ENCODE measurements around the gene GNB1L. TPM values are rescaled to one million over a fixed set of nuclear protein-coding genes. Genes with fewer than 3 reads are reported as not detected.
"Not testable (repeated sequence)": the region's sequence is repeated elsewhere in the genome, so short reads cannot be mapped to it uniquely, and the experiment has no call there.

GNB1L gene
- polyA plus RNA-seq, 3 donors = 3.5 to 6.6 (median 4.3) TPM

DNA sequence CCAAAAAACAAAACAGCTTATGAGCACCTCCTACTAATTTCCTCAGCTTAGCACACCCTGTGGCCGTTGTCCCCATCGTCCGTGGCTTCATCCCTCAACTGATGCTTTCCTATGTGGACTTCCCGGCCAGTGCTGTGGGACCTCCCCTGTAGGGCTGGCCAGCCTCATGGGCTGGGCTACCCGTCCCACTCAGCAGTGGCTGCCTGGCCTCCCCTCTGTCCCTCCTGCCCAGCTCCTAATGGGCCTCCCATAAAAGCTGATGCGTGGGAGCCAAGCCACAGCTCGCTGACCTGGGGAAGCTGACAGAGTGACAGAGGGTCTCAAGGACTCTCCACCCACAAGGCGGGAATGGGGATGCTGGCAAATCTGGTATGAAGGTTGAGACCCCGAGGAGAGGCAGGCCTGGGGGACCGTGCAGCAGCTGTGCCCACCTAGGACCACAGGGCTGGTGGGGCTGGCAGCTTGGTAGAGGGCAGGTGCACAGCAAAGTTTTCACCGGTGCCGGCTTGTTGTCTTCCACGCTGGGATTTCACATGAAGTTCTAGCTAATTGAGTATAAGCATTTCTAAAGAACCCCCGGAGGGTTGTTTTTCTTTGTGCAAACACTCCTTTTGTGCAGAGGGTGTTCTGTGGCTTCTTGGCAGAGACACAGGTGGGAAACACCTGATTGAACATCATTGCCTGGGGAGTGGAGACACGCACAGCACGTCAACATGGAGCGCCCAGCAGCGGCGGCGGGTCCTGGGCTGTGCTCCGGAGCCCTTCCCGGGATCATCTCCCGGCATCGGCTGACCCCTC lies 70.9 kb downstream of the GNB1L start:
- 80 to 85% (median 84%) methylated on average over 24 of the region's 24 CpGs for WGBS, 3 donors

DNA sequence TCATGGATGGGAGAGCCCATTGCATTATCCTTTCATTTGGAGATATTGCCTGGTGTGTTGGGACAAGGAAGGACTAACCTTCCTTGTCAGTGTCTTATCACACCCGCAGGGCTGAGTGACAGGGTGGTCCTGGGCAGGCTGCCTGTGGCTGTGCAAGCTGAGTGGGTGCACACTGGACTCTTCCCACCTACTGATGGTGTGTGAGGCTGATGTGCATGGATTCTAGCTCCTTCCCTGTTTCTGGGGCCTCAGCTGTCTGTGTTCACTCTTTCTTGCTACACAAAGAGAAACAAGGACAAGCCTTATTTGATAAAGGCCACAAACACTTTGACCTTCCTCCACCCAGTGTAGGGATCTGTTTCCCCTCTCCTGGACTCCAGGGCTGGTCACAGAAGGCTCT lies 72.1 kb downstream of the GNB1L start:
- 82 to 100% (median 92%) methylated on average over 1 of the region's 1 CpG for WGBS, 3 donors
- H3K27ac ChIP-seq (ENCODE audit: low read depth, low read length) = no peak overlapping the region

More for the DNA sequence above, 70.9 kb downstream of the GNB1L start:
- H3K27ac ChIP-seq (ENCODE audit: low read depth, low read length) = no peak overlapping the region

DNA sequence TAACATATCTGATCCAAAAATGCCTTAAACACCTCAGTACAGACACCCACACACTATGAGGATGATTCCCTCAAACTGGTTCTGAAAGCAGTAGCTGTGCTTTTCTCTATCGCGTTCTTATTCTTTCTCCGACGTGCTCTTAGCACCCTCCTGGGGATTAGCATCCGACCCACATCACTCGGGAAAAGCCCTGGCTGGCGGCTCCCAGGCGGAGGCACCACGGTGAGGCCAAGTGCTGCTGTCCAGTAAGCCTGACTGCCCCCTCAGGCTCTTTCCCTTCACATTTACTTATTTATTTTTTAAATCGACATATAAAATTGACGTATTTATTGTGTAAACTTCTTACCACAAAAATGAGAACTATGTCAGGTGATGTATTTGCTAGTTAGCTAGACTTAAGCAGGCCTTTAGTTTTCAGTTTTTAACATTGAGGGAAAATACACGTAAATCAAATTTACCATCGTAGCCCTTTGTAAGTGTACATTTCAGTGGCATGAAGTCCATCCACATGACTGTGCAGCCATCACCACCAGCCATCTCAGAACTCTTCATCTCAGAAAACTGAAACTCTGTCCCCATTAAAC lies 74.9 kb downstream of the GNB1L start:
- no peak overlapping the region for H3K27ac ChIP-seq (ENCODE audit: low read depth, low read length)
- WGBS, 3 donors = 50 to 65% (median 55%) methylated on average over 13 of the region's 13 CpGs

- H3K27ac ChIP-seq (ENCODE audit: low read depth, low read length) = no peak overlapping the region
- WGBS, 3 donors = 85 to 91% (median 90%) methylated on average over 10 of the region's 10 CpGs
These were observed 75.7 kb downstream of the GNB1L start for GRCh38 chr22:19779011-19779421.

- H3K27ac ChIP-seq (ENCODE audit: low read depth, low read length) = not testable (repeated sequence)
- 84 to 89% (median 86%) methylated on average over 4 to 6 of the region's 6 CpGs for WGBS, 3 donors
These were observed 77.5 kb downstream of the GNB1L start for GRCh38 chr22:19777192-19777591.

DNA sequence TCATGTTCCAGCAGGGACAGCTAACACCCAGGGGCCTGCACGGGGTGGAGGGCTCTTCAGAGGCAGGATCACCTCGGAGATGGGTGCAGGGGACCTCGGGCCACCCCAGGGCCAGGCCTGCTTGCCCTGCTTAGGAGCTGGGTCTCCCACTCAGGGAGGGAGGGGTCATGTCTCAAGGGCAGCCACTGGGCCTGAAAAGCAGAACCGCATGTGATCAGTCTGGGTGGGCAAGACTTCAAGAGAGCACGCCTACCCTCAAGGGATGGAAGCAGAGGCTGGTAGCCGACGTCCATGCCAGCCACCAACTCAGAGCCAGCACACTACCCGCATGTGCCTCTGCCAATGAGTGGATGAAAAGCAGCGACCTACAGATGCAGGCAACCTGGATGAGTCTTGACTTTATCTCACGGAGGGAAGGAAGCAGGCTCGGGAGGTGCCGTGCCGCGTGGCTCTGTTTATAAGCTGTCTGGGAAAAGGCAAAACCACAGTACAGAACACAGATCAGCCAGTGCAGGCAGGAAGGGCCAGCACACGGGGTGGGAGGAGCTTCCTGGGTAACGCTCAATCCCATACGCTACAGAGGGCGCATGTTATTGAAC lies 78.1 kb downstream of the GNB1L start:
- WGBS, 3 donors = 31 to 58% (median 33%) methylated on average over 18 of the region's 18 CpGs
- no peak overlapping the region for H3K27ac ChIP-seq (ENCODE audit: low read depth, low read length)

GRCh38 chr22:19775496-19776325 lies 79.0 kb downstream of the GNB1L start:
- WGBS, 3 donors = 81 to 94% (median 92%) methylated on average over 24 of the region's 24 CpGs
- H3K27ac ChIP-seq (ENCODE audit: low read depth, low read length) = no peak overlapping the region

- H3K27ac ChIP-seq (ENCODE audit: low read depth, low read length) = no peak overlapping the region
- WGBS, 3 donors = 85 to 96% (median 94%) methylated on average over 8 of the region's 8 CpGs
These were observed 80.0 kb downstream of the GNB1L start for GRCh38 chr22:19774628-19775027.

DNA sequence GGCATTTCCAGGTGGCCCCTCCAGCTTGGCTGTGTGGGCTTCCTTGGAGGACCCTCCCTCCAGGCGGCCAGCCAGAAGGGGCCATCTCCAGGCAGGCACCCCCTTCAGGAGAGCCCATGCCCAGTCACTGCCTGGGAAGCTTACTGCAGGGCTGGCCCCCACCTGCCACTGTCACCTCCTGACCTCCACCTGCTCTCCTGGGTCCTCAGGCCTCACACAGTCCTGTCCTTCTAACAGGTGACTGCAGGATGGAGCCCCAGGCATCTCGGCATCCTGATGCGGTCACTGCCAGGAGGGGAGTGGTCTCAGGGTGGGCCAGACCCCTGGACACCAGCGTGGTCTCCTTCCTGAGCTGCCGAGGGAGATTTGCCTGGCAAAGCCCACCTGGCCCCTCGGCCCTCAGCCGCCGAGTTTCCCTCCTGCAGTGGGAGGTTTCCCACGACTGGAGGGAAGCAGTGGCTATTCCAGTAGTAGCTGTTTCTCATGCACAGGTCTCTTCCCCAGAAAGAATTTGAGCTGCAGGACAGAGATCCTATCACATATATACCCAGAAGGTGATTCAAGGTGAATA lies 81.1 kb downstream of the GNB1L start:
- no peak overlapping the region for H3K27ac ChIP-seq (ENCODE audit: low read depth, low read length)
- 53 to 82% (median 79%) methylated on average over 9 of the region's 9 CpGs for WGBS, 3 donors

DNA sequence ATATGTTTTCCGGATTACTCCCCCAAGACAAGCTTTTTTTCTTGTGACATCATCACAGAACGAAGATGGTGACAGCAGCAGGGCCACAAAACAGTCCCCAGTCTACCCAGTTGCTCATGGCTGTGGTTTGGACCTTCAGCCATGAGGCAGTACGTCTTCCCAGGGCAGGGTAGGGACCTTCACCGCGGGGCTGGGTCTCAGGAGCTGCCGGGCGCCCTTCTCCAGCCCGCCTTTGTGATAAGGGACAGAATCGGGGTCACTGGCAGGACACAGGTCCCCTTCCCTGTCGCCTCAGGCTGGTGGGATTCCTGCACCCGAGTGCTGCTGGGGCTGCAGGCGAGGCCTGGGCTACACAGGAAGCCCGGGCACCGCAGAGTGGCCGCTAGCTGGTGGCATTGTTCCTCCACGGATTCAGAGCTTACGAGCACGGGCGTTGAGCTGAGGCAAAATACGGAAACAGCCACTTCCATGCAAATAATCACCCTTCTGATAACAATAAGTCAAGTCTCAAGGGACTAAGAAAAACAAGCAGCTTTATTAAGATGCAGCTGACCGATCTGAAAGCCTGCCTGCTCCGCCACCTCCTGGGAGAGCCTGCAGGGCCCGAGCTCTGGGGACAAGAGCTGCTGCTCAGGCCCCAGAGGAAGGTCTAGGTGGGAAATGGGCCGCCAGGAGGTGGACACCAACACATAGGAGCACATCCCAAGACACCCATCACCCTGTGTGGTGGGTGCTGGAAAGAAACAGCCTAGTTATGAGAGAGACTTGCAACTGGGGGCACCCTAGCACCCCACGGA lies 81.8 kb downstream of the GNB1L start:
- no peak overlapping the region for H3K27ac ChIP-seq (ENCODE audit: low read depth, low read length)
- 44 to 50% (median 45%) methylated on average over 25 of the region's 25 CpGs for WGBS, 3 donors

DNA sequence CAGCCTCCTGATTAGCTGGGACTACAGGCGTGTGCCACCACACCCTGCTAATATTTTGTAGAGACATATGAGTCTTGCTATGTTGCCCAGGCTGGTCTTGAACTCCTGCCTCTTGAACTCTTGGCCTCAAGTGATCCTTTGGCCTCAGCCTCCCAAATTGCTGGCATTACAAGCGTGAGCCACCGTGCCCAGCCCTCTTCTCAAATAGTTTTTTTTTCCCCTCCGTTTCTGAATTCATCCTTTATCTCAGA lies 82.3 kb downstream of the GNB1L start:
- 54 to 64% (median 63%) methylated on average over 4 of the region's 4 CpGs for WGBS, 3 donors
- H3K27ac ChIP-seq (ENCODE audit: low read depth, low read length) = no peak overlapping the region

GRCh38 chr22:19770349-19771220 lies 84.1 kb downstream of the GNB1L start:
- no peak overlapping the region for H3K27ac ChIP-seq (ENCODE audit: low read depth, low read length)
- WGBS, 3 donors = 68 to 89% (median 87%) methylated on average over 25 of the region's 25 CpGs

GRCh38 chr22:19769393-19769715 lies 85.3 kb downstream of the GNB1L start:
- no peak overlapping the region for H3K27ac ChIP-seq (ENCODE audit: low read depth, low read length)
- WGBS, 3 donors = 86 to 94% (median 87%) methylated on average over 12 of the region's 12 CpGs

GRCh38 chr22:19767427-19768341 lies 87.0 kb downstream of the GNB1L start:
- 15 to 20% (median 19%) methylated on average over 32 to 35 of the region's 35 CpGs for WGBS, 3 donors
- no peak overlapping the region for H3K27ac ChIP-seq (ENCODE audit: low read depth, low read length)

DNA sequence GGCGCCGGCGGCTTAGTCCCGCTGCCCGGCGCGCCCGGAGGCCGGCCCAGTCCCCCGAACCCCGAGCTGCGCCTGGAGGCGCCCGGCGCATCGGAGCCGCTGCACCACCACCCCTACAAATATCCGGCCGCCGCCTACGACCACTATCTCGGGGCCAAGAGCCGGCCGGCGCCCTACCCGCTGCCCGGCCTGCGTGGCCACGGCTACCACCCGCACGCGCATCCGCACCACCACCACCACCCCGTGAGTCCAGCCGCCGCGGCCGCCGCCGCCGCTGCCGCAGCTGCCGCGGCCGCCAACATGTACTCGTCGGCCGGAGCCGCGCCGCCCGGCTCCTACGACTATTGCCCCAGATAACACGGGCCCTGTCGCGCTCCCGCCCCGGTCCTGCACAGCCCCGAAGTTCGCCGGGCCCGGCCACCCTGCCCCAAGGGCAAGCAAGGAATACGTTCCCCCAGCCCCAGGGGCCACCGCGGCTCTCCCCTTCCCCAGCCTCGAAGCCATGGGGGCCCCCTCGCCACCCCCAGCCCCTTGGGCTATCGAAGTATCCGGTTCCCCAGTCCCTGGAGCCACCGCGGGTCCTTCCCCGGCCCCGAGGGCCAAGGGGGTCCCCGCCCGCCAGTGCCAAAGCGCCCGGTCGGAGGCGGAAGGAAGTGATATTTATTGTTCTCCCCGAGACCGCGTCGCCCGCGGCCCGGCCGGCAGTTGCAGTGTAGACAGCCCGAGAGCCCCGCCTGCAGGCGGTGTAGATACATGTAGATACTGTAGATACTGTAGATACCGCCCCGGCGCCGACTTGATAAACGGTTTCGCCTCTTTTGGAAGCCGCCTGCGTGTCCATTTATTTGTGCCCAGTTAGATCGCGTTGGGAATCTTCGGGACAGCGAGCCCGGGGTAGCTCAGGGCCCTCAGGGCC lies 87.9 kb downstream of the GNB1L start:
- H3K27ac ChIP-seq (ENCODE audit: low read depth, low read length) = no peak overlapping the region
- 1 to 2% (median 2%) methylated on average over 79 to 103 of the region's 103 CpGs for WGBS, 3 donors

DNA sequence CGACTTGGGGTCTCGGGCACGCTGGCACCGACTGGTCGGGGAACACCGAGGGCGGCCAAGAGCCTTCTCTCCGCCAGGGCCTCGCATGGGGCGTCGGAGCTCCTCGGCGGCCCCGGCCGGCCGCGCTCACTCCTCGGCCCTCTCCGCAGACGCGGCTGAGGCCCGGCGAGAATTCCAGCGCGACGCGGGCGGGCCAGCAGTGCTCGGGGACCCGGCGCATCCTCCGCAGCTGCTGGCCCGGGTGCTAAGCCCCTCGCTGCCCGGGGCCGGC lies 88.5 kb downstream of the GNB1L start:
- H3K27ac ChIP-seq (ENCODE audit: low read depth, low read length) = no peak overlapping the region
- WGBS, 3 donors = 0 to 3% (median 3%) methylated on average over 14 to 36 of the region's 36 CpGs

Measured in adipose tissue (tissue), 3 donors.